Gastroesophageal sphincter (tissue), 4 donors: ENCODE measurements around the gene TTC39C. TPM values are rescaled to one million over a fixed set of nuclear protein-coding genes. Genes with fewer than 3 reads are reported as not detected.
"Not testable (repeated sequence)": the region's sequence is repeated elsewhere in the genome, so short reads cannot be mapped to it uniquely, and the experiment has no call there.

Experiments
- ATAC-seq: fragments of 150-250 bp; one replicate; pipeline ENCODE4 v1.9.1; 2016; ENCODE audit warnings: mild to moderate bottlenecking, moderate library complexity
- H3K27ac ChIP-seq, 4 donors: fragments of 200-600 bp; sonication (generic) in 3 of 4; 1 replicate in 3 of 4; 2 replicates in 1 of 4; pipeline ENCODE4 v1.5.1; 2016 to 2019
- H3K27me3 ChIP-seq: fragments of 200-600 bp; sonication (generic); one replicate; pipeline ENCODE4 v1.5.1; 2019
- H3K36me3 ChIP-seq, 2 donors: fragments of 200-600 bp; sonication (generic); one replicate each; pipeline ENCODE4 v1.5.1; 2019; ENCODE audit warnings: control low read depth in 1 of 2
- H3K4me1 ChIP-seq, 3 donors: fragments of 200-600 bp; sonication (generic); 1 replicate in 2 of 3; 2 replicates in 1 of 3; pipeline ENCODE4 v1.5.1; 2016 to 2019; ENCODE audit warnings: control low read depth in 2 of 3
- H3K4me3 ChIP-seq, 2 donors: fragments of 200-600 bp; sonication (generic); one replicate each; pipeline ENCODE4 v1.5.1; 2019; ENCODE audit warnings: mild to moderate bottlenecking in 1 of 2, moderate library complexity in 1 of 2
- H3K9me3 ChIP-seq, 3 donors: fragments of 200-600 bp; sonication (generic); one replicate each; pipeline ENCODE4 v1.5.1; 2017 to 2019; ENCODE audit warnings: control low read depth in 2 of 3
- CTCF ChIP-seq, 4 experiments: fragments of 200-600 bp in 2 of 4; fragments of 450-650 bp in 2 of 4; sonication (generic) in 1 of 4; IDR thresholded peaks; one replicate each; pipeline ENCODE4 v1.5.1; 2017 to 2019; ENCODE audit warnings: antibody characterized with exemption in 4 of 4, mild to moderate bottlenecking in 2 of 4, moderate library complexity in 2 of 4
- EP300 ChIP-seq: sonication (generic); formaldehyde crosslinking; IDR thresholded peaks from one replicate; pipeline ENCODE4 v1.6.1; 2017; ENCODE audit warnings: antibody characterized with exemption, mild to moderate bottlenecking
- POLR2A ChIP-seq, 2 donors: fragments of 450-650 bp; IDR thresholded peaks; one replicate each; pipeline ENCODE4 v1.6.1; 2017; ENCODE audit warnings: antibody characterized with exemption in 2 of 2, mild to moderate bottlenecking in 2 of 2, moderate library complexity in 1 of 2
- POLR2AphosphoS5 ChIP-seq: sonication (generic); formaldehyde crosslinking; IDR thresholded peaks from one replicate; pipeline ENCODE4 v1.6.1; 2017; ENCODE audit warnings: antibody characterized with exemption
- WGBS, 2 donors: methylation state at CpG; one replicate each; pipeline ENCODE4 v1.1.5; 2018; ENCODE audit warnings: low coverage in 1 of 2; 5-methylcytosine and 5-hydroxymethylcytosine counted together
- total RNA-seq, 4 donors: library from RNA; depleted of rRNA; stranded (reverse); fragments of >200 nt; gene quantifications; one replicate each; pipeline ENCODE4 v1.1.0, GENCODE V29; 2016

TTC39C gene
- total RNA-seq, 4 donors from 2014 or later = 20.9 to 37.7 (median 33.6) TPM

- no peak overlapping the region for H3K27ac ChIP-seq
- H3K4me1 ChIP-seq = peaks cover 0 to 29% (median 0%) of the 10 kb centered on the region in 3 donors
- TF ChIP-seq POLR2AphosphoS5 = no peak
- TF ChIP-seq POLR2A (IDR thresholded peaks at IDR 0.05) = no peak
- H3K9me3 ChIP-seq = no peaks in the 10 kb centered on the region
- ATAC-seq = no peak
- no peaks in the 10 kb centered on the region for H3K27me3 ChIP-seq
- no peaks in the 10 kb centered on the region for H3K36me3 ChIP-seq
- H3K4me3 ChIP-seq = no peak overlapping the region
- 67 to 84% methylated on average over 4 of the region's 4 CpGs for WGBS, 2 donors
Observed at GRCh38 chr18:24054130-24054529, 39.6 kb downstream of the TTC39C start.

- ATAC-seq = no peak
Observed at GRCh38 chr18:24055009-24055804, 40.7 kb downstream of the TTC39C start.

GRCh38 chr18:24055878-24056277 lies 41.3 kb downstream of the TTC39C start:
- TF ChIP-seq EP300 (no peak), POLR2AphosphoS5 (no peak), CTCF (IDR thresholded peaks at IDR 0.05) (no peak), POLR2A (IDR thresholded peaks at IDR 0.05) (no peak)
- ATAC-seq = no peak

More at GRCh38 chr18:24055009-24055804, 40.7 kb downstream of the TTC39C start:
- Histone ChIP-seq H3K4me3 (no peak overlapping the region), H3K27me3 (no peaks in the 10 kb centered on the region), H3K9me3 (no peaks in the 10 kb centered on the region), H3K27ac (peak overlapping the region in 1 of 4 donors; percentile 47), H3K36me3 (no peaks in the 10 kb centered on the region), H3K4me1 (peaks cover 0 to 29% (median 0%) of the 10 kb centered on the region in 3 donors)
- 68 to 69% methylated on average over 3 of the region's 3 CpGs for WGBS, 2 donors
- TF ChIP-seq EP300 (no peak), POLR2AphosphoS5 (no peak)

DNA sequence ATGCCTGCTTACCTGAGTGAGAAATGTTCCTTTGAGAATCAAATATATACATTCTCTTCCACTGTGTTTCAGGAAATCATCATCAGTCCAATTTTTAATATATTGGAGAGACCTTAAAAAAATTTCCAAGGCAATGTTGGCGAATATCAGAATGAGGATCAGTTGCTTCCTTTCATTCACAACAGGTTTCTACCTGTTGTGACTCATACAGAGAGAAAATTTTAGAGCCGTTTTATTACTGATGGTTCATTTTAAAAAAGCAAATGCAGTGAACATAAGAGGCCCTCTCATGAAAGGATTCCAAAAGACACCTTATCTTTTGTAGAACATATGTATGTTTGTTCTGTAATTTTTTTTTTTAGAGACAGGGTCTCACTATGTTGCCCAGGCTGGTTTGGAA lies 42.0 kb downstream of the TTC39C start:
- no peak for TF ChIP-seq CTCF (IDR thresholded peaks at IDR 0.05)
- TF ChIP-seq EP300 = no peak
- TF ChIP-seq POLR2AphosphoS5 = no peak
- TF ChIP-seq POLR2A (IDR thresholded peaks at IDR 0.05) = no peak
- ATAC-seq = no peak
- Histone ChIP-seq H3K9me3 (no peaks in the 10 kb centered on the region), H3K27ac (no peak overlapping the region), H3K27me3 (no peaks in the 10 kb centered on the region), H3K4me1 (peaks cover 0 to 29% (median 0%) of the 10 kb centered on the region in 3 donors), H3K4me3 (no peak overlapping the region), H3K36me3 (no peaks in the 10 kb centered on the region)
- 82 to 90% methylated on average over 2 of the region's 2 CpGs for WGBS, 2 donors

More at GRCh38 chr18:24055878-24056277, 41.3 kb downstream of the TTC39C start:
- WGBS, 2 donors = 32 to 64% methylated on average over 2 of the region's 2 CpGs
- H3K36me3 ChIP-seq = no peaks in the 10 kb centered on the region
- H3K4me1 ChIP-seq = peaks cover 0 to 29% (median 0%) of the 10 kb centered on the region in 3 donors
- no peaks in the 10 kb centered on the region for H3K9me3 ChIP-seq
- peak overlapping the region in 3 of 4 donors; percentile 14 to 47 (median 35) for H3K27ac ChIP-seq
- no peaks in the 10 kb centered on the region for H3K27me3 ChIP-seq
- H3K4me3 ChIP-seq = no peak overlapping the region

- no peak for ATAC-seq
- WGBS, 2 donors = 91 to 100% methylated on average over 1 of the region's 1 CpG
Observed at GRCh38 chr18:24057804-24058203, 43.2 kb downstream of the TTC39C start.

GRCh38 chr18:24059385-24059784 lies 44.8 kb downstream of the TTC39C start:
- not testable (repeated sequence) for H3K4me3 ChIP-seq, H3K9me3 ChIP-seq, H3K27me3 ChIP-seq, H3K27ac ChIP-seq, H3K36me3 ChIP-seq, ATAC-seq
- WGBS, 2 donors = 75 to 90% methylated on average over 3 to 4 of the region's 4 CpGs
- peaks cover 0 to 19% (median 0%) of the 10 kb centered on the region in 3 donors for H3K4me1 ChIP-seq

More at GRCh38 chr18:24057804-24058203, 43.2 kb downstream of the TTC39C start:
- no peaks in the 10 kb centered on the region for H3K36me3 ChIP-seq
- H3K9me3 ChIP-seq = no peaks in the 10 kb centered on the region
- peaks cover 0 to 29% (median 0%) of the 10 kb centered on the region in 3 donors for H3K4me1 ChIP-seq
- H3K27me3 ChIP-seq = no peaks in the 10 kb centered on the region
- H3K4me3 ChIP-seq = no peak overlapping the region
- TF ChIP-seq CTCF (IDR thresholded peaks at IDR 0.05) (no peak), EP300 (no peak), POLR2A (IDR thresholded peaks at IDR 0.05) (no peak), POLR2AphosphoS5 (no peak)
- H3K27ac ChIP-seq = no peak overlapping the region
